GM11168 (cell line): Measurements from ENCODE around the gene MVB12B.
"Not testable (repeated sequence)": the region's sequence is repeated elsewhere in the genome, so short reads cannot be mapped to it uniquely, and the experiment has no call there.

Experiments used
- in situ Hi-C: fragments of 300-500 bp; cut with MboI; formaldehyde crosslinking; loops from one replicate; pipeline ENCODE4 v1.12.0; 2022; ENCODE audit warnings: low sequenced_read_pairs; ENCODE audit not compliant: unreplicated experiment

The MVB12B gene, protein sequence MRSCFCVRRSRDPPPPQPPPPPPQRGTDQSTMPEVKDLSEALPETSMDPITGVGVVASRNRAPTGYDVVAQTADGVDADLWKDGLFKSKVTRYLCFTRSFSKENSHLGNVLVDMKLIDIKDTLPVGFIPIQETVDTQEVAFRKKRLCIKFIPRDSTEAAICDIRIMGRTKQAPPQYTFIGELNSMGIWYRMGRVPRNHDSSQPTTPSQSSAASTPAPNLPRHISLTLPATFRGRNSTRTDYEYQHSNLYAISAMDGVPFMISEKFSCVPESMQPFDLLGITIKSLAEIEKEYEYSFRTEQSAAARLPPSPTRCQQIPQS

DNA sequence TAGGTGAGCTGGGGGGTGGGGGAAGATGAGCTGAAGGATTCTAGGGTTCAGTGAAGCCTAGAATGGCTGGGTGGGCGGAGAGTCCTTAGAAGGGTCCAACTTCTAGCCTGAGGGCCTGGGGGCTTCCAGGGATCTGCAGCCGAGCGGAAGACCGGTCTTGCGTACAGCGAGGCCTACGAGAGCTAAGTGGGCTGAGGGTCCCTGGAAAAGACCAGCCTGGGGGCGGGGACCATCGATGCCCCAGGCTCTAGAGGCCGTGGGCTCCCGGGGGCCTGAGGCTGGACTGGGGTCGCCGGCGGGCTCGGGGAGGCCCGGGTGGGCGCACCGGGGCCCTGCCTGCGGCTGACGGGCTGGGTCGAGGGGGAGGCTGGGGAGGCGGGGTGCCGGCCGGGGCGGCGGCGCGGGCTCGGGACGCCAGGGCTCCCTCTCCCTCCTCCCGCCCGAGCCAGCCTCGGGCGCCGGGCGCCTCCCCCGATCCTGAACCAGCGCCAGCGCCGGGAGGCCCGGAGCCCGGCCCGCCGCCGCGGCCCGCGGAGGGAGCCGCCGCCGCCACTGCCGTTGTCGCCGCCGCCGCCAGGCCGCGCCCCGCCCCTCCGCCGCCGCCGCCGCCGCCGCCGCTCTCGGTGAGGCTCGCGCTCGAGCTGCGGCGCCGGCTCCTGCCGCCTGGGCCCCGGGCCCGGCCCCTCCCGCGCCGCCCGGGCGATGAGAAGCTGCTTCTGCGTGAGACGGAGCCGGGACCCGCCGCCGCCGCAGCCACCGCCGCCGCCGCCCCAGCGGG lies at the start of gene MVB12B:
Gene MVB12B (plus strand): TSS at position 602 of the 778 bp plus-strand sequence. CDS start 101 bp downstream, at position 703.
- in situ Hi-C loops, result no loop called here

DNA sequence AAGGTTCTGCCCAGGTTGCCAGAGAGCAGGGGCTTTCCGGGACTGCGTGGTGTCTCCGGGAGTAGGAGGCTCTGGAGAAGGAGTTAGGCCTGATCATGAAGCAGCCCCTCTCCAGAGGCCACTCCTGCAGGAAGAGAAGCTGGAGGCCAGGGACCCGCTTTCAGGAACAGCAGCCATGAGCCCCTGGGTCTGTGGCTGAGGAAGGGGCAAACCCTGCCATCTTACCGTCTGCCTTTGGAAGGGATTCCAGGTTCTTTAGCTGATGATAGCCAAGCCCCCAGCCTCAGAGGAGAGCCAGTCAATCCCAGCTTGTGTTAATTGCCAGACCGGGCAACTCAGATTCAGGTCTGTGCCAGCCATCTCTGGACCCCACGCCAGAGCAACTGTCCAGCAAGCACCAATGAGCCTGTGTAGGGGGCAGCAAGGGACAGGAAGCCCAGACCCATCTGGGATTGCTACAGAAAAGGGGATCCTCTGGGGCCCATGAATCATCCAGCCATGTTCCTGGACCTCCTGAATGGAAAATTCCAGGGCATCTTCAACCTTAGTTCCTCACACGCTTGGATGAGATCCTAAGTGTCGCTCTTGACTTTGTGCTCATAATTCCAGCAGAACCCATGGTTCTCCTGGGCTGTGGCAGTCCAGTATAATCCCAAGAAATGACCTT lies 42.7 kb upstream of the MVB12B start:
- in situ Hi-C loops, result no loop called here

DNA sequence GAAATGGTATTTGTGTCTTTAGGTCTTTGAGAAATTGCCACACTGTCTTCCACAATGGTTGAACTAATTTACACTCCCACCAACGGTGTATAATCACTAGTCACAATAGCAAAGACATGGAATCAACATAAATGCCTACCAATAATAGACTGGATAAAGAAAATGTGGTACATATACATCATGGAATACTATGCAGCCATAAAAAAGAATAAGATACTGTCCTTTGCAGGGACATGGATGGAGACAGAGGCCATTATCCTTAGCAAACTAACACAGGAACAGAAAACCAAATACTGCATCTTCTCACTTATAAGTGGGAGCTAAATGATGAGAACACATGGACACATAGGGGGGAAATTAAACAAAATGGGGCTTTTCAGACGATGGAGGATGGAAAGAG lies 41.0 kb upstream of the MVB12B start:
- in situ Hi-C loops, result not testable (repeated sequence)

DNA sequence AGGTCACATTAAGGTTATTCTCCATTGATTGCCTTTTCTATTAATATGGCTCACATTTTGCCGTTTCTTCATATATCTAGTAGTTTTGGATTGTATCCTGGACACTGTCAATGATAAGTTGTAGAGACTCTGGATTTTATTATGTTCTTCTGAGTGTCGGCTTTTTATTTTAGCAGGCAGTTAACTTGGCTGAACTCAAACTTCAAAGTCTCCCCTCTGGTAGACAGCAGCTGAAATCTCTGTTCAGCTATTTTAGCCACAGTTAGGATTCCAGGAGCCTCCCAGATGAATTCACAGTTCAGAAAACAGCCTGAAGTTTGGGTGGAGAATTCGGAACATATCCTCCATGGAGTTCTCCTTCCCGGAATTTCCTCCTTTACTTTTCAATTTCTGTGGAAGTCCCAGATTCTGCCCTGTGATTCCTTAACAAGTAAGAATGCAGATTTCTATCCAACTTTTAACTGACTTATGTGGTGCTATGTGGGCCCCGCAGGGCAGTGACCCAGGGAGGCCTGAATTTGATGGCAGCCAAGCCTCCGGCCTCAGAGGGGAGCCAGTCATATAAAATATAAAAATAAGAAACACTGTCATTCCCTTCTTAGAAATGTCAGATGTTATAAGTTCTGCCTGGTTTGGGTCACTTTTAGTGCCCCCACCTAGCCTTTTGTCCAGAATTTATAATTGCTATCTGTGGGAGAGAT lies 39.3 kb upstream of the MVB12B start:
- in situ Hi-C loops, result no loop called here

DNA sequence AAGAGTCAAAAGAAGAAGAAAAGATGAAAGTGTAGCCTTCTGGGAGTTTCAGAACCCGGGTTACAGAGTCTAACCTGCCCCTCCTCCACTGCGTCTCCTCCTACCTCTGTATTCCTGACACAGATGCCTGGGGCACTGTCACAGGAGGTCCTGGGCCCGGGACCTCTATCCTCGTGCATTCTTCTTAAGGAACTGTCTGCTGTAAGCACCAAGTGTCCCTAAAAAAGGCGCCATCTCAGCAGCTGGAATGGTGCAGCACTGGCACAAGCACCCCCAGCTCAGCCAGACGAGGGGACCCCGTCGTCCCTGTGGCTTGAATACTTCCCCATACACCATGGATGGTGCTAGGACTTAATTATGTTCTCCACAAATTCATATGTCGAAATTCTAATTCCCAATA lies 35.8 kb upstream of the MVB12B start:
- in situ Hi-C loops, result no loop called here

DNA sequence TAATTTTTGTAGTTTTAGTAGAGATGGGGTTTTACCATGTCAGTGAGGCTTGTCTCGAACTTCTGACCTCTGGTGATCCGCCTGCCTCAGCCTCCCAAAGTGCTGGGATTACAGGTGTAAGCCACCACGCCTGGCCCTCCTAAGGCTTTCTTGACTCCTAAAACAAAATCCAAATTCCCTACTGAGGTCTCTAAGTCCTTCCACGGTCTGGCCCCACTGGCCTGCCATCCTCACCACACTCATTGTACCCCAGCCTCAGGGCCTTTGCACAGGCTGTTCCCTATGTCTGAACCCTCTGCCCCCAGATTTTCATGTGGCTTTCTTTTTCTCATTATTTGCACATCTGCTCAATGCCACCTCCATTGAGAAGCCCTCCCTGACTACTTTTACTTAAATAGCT lies 34.7 kb upstream of the MVB12B start:
- in situ Hi-C loops, result no loop called here

DNA sequence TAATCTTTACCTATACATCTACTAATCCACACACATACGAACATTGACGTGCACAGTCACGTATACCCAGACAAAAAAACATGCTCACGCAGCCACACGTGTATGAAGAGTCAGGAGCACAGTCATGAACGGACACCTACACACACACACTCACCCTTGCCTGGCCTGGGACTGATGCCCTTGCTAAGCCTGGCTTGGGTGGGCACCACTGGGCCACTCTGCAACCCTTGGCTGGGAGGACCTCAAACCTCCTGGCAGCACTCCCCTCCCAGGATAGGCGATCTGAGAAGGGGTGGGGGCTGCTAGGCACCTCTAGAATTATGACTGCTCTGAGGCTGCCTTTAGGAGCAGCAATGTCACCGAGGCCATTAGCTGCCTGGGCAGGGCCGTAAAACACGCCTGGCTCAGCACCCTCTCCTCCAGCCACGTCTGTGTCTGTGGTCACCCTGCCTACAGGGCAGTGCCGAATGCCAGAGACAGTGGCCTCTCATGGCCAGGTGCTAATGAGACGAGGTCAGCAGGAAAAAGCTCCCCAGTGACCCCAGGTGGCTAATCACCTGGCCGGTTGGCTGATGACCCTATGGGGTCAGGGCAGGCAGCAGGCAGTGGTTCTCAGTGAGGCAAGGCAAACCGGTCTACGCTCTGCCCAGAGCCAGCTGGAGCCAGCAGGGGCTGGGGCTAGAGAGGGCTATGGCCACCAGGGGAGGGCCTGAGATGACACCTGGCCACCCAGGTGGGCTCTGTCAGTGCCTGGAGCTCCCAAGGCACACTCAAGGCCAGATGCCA lies 33.7 kb upstream of the MVB12B start:
- in situ Hi-C loops, result no loop called here

DNA sequence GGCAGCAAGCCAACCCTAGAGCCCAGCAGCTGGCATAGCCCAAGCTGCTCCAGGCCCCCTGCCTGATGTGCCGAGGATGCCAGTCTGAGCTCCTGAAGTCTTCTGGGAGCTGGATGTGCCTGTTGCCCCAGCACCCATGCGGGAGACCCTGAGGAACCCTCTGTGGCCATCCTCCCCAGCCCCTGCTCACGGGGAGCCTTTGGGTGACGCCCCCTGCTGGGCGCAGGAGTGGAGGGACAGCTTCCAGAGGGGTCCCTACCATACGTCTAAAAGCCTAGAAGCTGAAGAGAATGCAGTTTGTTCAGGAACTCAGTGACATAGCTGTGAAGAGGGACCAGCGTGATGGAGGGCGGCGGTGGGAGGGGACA lies 33.1 kb upstream of the MVB12B start:
- in situ Hi-C loops, result no loop called here

DNA sequence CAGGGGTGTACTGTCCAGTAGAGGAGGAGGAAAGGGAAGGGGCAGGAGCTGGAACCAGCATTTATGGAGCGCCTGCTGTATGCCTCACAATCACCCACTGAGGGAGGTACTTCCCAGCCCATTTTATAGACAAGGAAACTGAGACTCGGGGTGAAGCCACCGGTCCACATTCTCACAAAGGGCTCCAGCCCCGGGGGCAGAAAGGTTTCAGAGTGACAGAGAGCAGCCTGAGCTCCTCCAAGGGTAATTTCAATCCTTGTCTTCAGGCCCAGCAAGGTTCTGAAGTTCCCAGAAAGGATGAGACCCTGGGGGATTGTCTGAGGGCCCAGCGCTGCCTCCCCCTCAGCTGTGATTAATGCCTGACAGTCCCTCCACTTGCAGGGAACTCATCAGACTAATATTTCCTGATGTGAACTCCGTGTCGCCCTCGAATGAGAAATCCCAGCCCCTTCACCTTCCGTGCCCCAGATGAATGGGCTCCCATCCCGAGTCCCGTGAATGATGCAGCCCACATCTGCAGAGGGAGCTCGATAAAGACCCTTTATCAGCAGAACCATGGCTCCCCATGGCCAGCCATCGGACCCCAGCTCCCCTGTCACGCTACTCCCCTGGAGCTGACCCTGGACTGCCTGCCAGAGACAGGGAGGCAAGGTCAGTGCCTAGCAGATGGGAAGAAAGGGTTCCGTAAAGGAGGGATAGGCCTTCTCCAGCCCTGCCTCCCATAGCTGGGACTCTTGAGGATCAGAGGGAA lies 32.1 kb upstream of the MVB12B start:
- in situ Hi-C loops, result no loop called here

DNA sequence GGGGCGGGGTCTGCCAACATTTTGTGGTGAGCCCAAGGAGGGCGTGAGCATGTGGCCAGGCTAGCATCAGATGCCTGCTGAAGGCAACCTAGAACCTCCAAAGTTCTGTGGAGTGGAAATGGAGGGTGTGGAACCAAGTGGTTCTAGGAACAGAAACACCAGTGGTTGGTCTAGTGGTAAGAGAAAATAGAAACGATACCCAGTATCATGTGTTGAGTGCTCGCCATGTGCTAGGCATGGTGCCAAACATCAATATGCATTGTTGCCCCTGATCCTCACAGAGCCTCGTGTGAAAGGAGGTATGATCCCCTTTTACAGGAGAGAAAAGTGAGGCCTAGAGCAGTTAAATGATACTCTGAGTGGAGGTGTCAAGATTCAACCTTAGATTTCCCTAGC lies 31.5 kb upstream of the MVB12B start:
- in situ Hi-C loops, result no loop called here

DNA sequence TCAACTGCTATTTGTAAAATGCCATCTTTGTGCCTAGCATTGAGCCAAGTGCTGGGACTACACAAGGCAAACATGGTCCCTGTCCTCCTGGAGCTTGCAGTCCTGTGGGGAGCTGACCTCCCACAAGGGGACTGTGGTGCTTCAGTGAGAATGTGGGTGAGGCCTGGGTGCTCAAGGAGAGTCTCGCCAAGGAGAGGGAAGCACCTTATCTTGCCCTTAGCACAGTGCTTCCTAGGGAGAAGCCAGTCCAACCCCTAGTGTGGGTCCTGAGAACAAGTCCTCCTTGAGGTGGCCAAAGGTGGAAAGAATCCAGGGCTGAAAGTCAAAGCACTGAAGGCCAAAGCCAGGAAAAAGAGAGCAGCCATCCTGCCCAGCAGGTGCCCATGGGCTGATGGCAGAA lies 31.1 kb upstream of the MVB12B start:
- in situ Hi-C loops, result no loop called here

DNA sequence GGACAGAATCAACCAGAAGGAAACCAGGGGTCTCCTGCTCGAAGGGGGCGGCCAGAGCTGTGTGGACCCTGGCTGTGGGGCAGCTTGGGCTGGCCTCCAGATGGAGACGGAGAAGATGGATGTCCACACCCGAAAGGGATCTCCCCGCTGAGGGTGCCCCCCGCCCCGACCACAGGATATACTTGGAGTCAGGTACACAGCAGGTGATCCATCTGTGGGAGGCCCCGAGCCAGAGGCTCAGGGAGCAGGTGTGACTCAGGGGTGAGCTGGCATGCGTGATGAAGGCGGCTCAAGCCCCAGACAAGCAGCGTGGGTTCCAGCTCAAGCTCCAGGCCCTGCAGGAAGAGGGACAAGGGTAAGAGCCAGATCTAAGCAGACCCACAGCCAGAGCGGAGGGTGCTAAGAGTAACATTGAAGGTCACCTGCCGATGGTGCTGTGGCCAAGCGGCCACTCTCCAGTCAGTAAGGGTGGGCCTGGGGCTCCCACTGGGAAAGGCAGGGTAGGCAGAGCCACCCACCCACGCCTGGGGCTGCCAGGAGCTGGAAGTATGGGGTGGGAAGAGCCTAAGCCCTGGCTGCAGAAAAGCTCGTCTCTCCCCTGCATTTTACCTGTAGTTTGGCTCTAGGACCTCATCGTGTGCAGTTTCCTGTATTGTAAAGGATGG lies 30.6 kb upstream of the MVB12B start:
- in situ Hi-C loops, result no loop called here

DNA sequence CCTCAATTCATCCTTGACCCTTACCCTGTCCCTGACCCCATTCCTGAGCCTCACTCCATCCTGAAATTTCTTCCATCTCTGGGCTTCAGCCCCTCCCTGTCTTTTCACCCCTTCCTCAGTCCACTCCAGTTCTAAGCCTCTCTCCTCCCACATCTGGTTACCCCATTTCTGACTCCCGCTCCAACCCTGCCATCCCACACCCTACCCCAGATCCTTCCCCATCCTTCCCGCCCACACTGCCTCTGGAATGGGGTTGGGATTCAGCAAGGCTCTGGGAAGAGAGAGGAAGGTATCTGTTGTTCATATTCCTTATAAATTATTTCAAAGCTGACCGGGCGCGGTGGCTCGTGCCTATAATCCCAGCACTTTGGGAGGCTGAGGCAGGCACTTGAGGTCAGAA lies 29.9 kb upstream of the MVB12B start:
- in situ Hi-C loops, result no loop called here

DNA sequence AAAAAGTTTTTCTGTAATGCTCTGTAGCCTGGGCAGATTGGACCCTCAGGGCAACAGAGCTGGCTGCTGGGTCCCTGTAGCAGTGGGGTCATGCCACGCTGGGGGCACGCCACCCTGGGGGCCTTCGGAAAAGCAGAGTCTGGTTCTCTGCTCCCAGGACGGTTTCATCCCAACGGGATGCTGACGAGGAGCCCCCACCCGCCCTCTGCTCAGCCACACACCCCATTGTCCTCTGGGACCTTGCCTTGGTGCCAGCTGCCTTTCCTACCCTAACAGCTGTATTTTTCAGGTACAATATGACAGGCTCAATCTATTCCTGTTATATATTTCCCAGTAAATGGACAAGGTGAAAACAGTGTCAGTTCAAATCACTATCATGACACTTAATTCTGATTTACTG lies 29.0 kb upstream of the MVB12B start:
- in situ Hi-C loops, result no loop called here

DNA sequence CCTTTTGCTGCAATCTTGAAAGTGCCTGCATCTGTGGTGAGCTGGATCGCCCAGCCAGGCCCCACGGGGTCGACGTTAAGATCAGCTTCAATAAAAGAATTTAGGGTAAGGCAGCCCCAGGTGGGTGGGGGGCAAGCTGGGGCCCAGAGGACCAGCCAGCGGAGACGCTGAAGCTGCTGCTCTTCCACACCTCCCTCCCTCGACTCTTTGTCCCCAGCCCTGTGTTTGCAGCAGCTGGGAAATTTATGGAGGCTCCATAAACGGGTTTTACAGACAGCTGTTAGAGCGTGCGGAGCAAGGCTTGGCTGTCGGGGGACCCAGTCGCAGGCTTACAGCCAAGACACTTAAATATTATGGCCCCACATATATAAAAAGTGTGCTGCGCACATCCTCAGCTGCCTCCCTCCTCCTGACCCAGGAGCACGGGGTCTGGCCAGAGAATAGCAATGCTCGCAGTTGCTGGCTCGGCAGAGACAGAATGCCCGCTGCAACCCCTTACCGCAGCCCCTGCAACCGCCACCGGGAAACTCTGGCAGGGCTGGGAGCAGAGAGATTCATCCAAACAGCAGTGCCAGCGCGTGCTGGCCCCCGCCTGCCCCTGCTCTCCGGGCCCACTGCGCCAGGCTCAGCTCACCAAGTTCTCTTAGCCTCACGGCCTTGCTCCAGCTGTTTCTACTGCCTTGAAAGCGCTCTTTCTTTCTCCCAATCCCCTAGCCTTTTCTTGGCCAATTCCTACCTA lies 28.4 kb upstream of the MVB12B start:
- in situ Hi-C loops, result no loop called here

DNA sequence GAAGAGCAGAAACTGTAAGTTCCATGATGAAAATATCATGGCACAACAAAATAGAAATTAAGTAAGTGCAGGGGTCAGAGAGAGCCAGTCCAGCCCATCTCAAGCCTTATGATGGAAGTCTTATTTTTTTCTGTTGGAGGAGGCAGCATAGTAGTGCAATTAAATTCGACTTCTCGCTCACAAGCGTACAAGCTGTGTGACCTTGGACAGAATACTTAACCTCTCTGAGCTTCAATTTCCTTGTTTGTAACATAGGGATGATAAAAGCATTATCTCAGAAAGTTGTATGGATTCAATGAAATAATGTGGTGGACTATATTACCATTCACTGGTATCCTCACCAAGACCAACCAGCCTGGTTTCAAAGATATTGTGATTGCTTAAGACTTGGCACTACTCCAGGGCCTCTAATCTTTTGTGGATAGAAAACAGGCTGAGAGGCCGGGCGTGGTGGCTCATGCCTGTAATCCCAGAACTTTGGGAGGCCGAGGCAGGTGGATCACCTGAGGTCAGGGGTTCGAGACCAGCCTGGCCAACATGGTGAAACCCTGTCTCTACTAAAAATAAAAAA lies 26.8 kb upstream of the MVB12B start:
- in situ Hi-C loops, result loop anchor here (5.0 to 10.0 kb wide), 2 partner anchors 178 to 255 kb away; no protein-coding TSS in a partner anchor

DNA sequence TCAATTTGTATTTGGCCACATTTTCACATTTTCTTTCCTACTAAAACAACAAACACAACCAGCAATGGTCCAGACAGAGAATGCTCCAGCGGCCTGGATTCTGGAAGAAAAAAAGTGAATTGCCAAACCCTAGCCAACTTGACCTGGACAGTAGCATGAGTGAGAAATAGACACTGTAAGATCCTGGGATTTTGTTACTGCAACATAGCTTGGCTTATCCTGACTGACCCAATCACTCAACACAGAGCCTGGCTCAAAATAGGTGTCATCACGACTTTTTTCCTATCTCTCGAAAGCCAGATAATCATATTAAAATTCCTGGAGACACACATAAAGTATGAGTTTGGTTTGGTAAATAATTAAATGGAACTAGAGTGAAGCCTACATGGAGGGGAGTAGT lies 25.4 kb upstream of the MVB12B start:
- in situ Hi-C loops, result loop anchor here (5.0 to 10.0 kb wide), 2 partner anchors 176 to 254 kb away; no protein-coding TSS in a partner anchor
